DND-41 (cell line): ENCODE measurements around the gene PBX4.

Experiments used
- ATAC-seq: fragments of 200-7000 bp; cut with Tn5 transposase; 3 replicates; pipeline ENCODE4 v1.9.1; 2021; ENCODE audit warnings: low read depth; ENCODE audit not compliant: insufficient read depth
- DNase-seq: peaks from one replicate; pipeline ENCODE4 v3.0.0-alpha.2; 2020
- H2AFZ ChIP-seq: 2 replicates; pipeline ENCODE4 v1.6.0; 2012; ENCODE audit warnings: low read depth, low read length
- H3K27ac ChIP-seq: 2 replicates; pipeline ENCODE4 v1.5.1; 2012; ENCODE audit warnings: low read length, inconsistent platforms
- H3K27me3 ChIP-seq: fragments of 200-600 bp; sonication (generic); 2 replicates; pipeline ENCODE4 v1.6.0; 2012; ENCODE audit warnings: low read length, mild to moderate bottlenecking, inconsistent platforms; ENCODE audit not compliant: insufficient read depth, poor library complexity
- H3K36me3 ChIP-seq: 2 replicates; pipeline ENCODE4 v1.5.1; 2012; ENCODE audit warnings: low read length, inconsistent platforms; ENCODE audit not compliant: insufficient read depth
- H3K4me1 ChIP-seq: 2 replicates; pipeline ENCODE4 v1.5.1; 2012; ENCODE audit warnings: mild to moderate bottlenecking, low read length; ENCODE audit not compliant: insufficient read depth
- H3K4me2 ChIP-seq: 2 replicates; pipeline ENCODE4 v1.6.0; 2012; ENCODE audit warnings: mild to moderate bottlenecking, moderate library complexity, low read length, inconsistent platforms; ENCODE audit not compliant: insufficient read depth
- H3K4me3 ChIP-seq, 2 experiments: fragments of 200-600 bp in 1 of 2; shearing (Covaris generic) in 1 of 2; 2 replicates each; pipeline ENCODE4 v1.5.1; 2012 to 2016; ENCODE audit warnings: inconsistent platforms in 2 of 2, low read length in 2 of 2, mild to moderate bottlenecking in 2 of 2, low read depth in 1 of 2, moderate library complexity in 1 of 2
- H3K79me2 ChIP-seq: 2 replicates; pipeline ENCODE4 v1.6.0; 2012; ENCODE audit warnings: low read length, inconsistent platforms; ENCODE audit not compliant: insufficient read depth
- H3K9ac ChIP-seq: 2 replicates; pipeline ENCODE4 v1.6.0; 2012; ENCODE audit warnings: low read depth, mild to moderate bottlenecking, inconsistent platforms, low read length, moderate library complexity
- H3K9me3 ChIP-seq: 2 replicates; pipeline ENCODE4 v1.5.1; 2012; ENCODE audit warnings: low read length, moderate library complexity, mild to moderate bottlenecking, inconsistent platforms; ENCODE audit not compliant: insufficient read depth, severe bottlenecking
- H4K20me1 ChIP-seq: 2 replicates; pipeline ENCODE4 v1.6.0; 2012; ENCODE audit warnings: low read length; ENCODE audit not compliant: insufficient read depth
- CTCF ChIP-seq: IDR thresholded peaks from 2 replicates; pipeline ENCODE4 v1.5.1; 2012; ENCODE audit warnings: borderline replicate concordance, low read length, moderate library complexity, mild to moderate bottlenecking; ENCODE audit not compliant: poor library complexity, severe bottlenecking; ENCODE audit errors: extremely low read depth
- EZH2 ChIP-seq: IDR thresholded peaks from 3 replicates; pipeline ENCODE4 v1.6.1; 2012; ENCODE audit warnings: borderline replicate concordance, low read depth, mild to moderate bottlenecking, moderate library complexity, low read length, inconsistent platforms; ENCODE audit not compliant: severe bottlenecking

Gene PBX4

GRCh38 chr19:19635313-19635702 lies 16.8 kb upstream of the PBX4 start:
- no peak for ATAC-seq
- H3K79me2 ChIP-seq = no peaks in the 10 kb centered on the region
- no peaks in the 10 kb centered on the region for H3K27me3 ChIP-seq
- H3K36me3 ChIP-seq = peaks cover 71% of the 10 kb centered on the region
- no peak overlapping the region for H3K4me3 ChIP-seq
- peaks cover 1% of the 10 kb centered on the region; the same call in 1 of the 2 replicates for H4K20me1 ChIP-seq
- no peak overlapping the region for H3K4me2 ChIP-seq
- DNase-seq = no peak
- no peaks in the 10 kb centered on the region for H3K9me3 ChIP-seq
- H3K27ac ChIP-seq = no peak overlapping the region
- no peaks in the 10 kb centered on the region for H3K4me1 ChIP-seq
- H3K9ac ChIP-seq = no peak overlapping the region
- TF ChIP-seq CTCF (no peak), EZH2 (no peak)
- H2AFZ ChIP-seq = no peak overlapping the region

GRCh38 chr19:19634516-19635312 lies 16.2 kb upstream of the PBX4 start:
- TF ChIP-seq CTCF (no peak), EZH2 (no peak)
- no peak overlapping the region for H3K27ac ChIP-seq
- no peaks in the 10 kb centered on the region for H3K4me1 ChIP-seq
- no peak overlapping the region for H3K4me2 ChIP-seq
- H3K9ac ChIP-seq = no peak overlapping the region
- DNase-seq (no peak), ATAC-seq (no peak)
- H4K20me1 ChIP-seq = peaks cover 4% of the 10 kb centered on the region
- H3K79me2 ChIP-seq = no peaks in the 10 kb centered on the region
- peaks cover 73% of the 10 kb centered on the region for H3K36me3 ChIP-seq
- no peak overlapping the region for H3K4me3 ChIP-seq
- H3K9me3 ChIP-seq = no peaks in the 10 kb centered on the region
- no peak overlapping the region for H2AFZ ChIP-seq
- no peaks in the 10 kb centered on the region for H3K27me3 ChIP-seq

- Histone ChIP-seq H3K9me3 (no peaks in the 10 kb centered on the region), H3K4me1 (no peaks in the 10 kb centered on the region), H2AFZ (no peak overlapping the region), H3K27me3 (no peaks in the 10 kb centered on the region), H3K27ac (no peak overlapping the region), H3K9ac (no peak overlapping the region), H4K20me1 (peaks cover 4% of the 10 kb centered on the region), H3K4me2 (no peak overlapping the region), H3K79me2 (no peaks in the 10 kb centered on the region), H3K36me3 (peaks cover 73% of the 10 kb centered on the region), H3K4me3 (no peak overlapping the region)
- TF ChIP-seq CTCF (no peak), EZH2 (no peak)
- ATAC-seq (no peak), DNase-seq (no peak)
These were observed 15.4 kb upstream of the PBX4 start for GRCh38 chr19:19633711-19634515.
